Measurements from ENCODE around the gene ATP2B3. TPM values are rescaled to one million over a fixed set of nuclear protein-coding genes. Genes with fewer than 3 reads are reported as not detected.

ATP2B3 gene
- total and polyA plus RNA-seq, 7 experiments from 2014 or later, result not detected

DNA sequence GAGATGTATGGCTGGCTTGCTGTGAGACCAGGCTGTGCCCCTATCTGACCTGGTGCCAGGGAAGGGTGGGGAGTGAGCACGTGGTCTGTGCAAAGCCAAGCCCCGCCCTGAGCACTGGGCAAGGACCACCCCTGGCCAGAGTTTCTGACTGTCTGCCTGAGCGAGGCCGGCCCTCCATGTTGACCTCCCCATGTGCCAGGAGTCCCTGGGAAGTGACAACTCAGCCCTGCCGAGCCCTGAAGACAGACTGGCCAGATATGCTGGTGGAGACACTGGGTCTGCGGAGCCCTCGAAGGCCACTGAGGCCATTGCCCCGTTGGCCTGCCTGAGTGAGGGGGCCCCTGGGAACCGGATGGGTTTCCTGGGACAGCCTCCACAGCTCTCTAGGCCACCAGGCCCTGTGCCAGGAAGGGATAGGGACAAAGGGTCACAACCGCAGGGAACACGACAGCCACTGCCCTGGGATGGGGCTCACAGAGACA lies 29.8 kb upstream of the ATP2B3 start:
- Histone ChIP-seq H3K9me3 (ENCODE audit: control insufficient read depth in 2 of 3, low read length in 3 of 3) (no peaks in the 10 kb centered on the region), H3K36me3 (ENCODE audit: control insufficient read depth in 2 of 3, insufficient read depth in 3 of 3, low read length in 3 of 3) (no peaks in the 10 kb centered on the region), H3K4me1 (ENCODE audit: control insufficient read depth in 2 of 2, insufficient read depth in 2 of 2, low read length in 2 of 2) (no peaks in the 10 kb centered on the region), H3K4me3 (ENCODE audit: low read length) (no peak overlapping the region), H3K27me3 (ENCODE audit: control insufficient read depth in 2 of 2, insufficient read depth in 2 of 2, low read length in 2 of 2) (no peaks in the 10 kb centered on the region), H3K27ac (ENCODE audit: low read depth, low read length) (no peak overlapping the region)
- H3K27me3 Mint-ChIP-seq, result no peaks in the 10 kb centered on the region
- no peak overlapping the region for H3K4me3 Mint-ChIP-seq
- H3K4me1 Mint-ChIP-seq, result peaks cover 0 to 2% (median 0%) of the 10 kb centered on the region in 7 donors
- ChIA-PET POLR2A (no interaction called here), CTCF (no interaction called here)
- no peaks in the 10 kb centered on the region for H3K36me3 Mint-ChIP-seq
- no peak overlapping the region for H3K27ac Mint-ChIP-seq
- ATAC-seq (no peak), DNase-seq (no peak)
- intact Hi-C loops (cut with micrococcal nuclease), result no loop called here
- no peaks in the 10 kb centered on the region for H3K9me3 Mint-ChIP-seq

DNA sequence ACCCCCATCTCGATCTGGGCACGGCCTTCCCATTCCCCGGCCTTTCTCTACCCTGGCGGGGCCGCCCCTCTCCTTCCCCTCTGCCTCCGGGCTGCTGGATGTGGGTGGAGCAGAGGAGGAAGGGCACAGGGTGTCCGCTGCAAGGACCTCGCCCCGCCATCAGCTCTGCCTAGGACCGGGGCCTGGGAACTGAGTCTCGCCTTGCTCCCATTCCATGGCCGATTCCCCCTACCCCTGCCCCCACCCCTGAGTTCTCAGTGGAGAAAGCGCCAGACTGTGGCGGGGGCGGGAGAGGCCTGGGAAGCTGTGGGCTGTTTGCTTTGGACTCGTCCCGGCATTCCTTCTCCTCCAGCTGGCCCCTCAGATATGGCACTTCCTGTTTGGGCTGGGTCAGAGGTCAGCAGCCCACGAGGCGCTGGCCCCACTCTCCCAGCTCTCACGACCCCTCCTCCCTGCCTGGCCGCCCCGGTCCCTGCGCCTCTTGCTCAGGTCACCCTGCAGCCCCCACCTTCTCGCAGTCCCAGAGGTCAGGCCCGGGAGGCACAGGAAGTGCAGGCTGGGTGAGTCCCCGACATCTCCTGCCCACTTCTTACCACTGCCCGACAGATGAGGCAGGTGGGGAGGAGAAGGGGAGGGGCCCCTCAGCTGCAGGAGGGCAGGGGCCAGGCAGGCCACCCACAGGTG lies 29.1 kb upstream of the ATP2B3 start:
- Histone ChIP-seq H3K4me3 (ENCODE audit: low read length) (no peak overlapping the region), H3K27ac (ENCODE audit: low read depth, low read length) (no peak overlapping the region), H3K4me1 (ENCODE audit: control insufficient read depth in 2 of 2, insufficient read depth in 2 of 2, low read length in 2 of 2) (no peaks in the 10 kb centered on the region), H3K36me3 (ENCODE audit: control insufficient read depth in 2 of 3, insufficient read depth in 3 of 3, low read length in 3 of 3) (no peaks in the 10 kb centered on the region), H3K27me3 (ENCODE audit: control insufficient read depth in 2 of 2, insufficient read depth in 2 of 2, low read length in 2 of 2) (no peaks in the 10 kb centered on the region), H3K9me3 (ENCODE audit: control insufficient read depth in 2 of 3, low read length in 3 of 3) (no peaks in the 10 kb centered on the region)
- ChIA-PET CTCF (interaction anchor here (0.6 kb wide), 1 partner anchor 128 kb away, joined by 3 read pairs; no protein-coding TSS in a partner anchor), POLR2A (no interaction called here)
- ATAC-seq (no peak), DNase-seq (no peak)
- Mint-ChIP-seq H3K9me3 (no peaks in the 10 kb centered on the region), H3K36me3 (no peaks in the 10 kb centered on the region), H3K27me3 (no peaks in the 10 kb centered on the region), H3K4me3 (no peak overlapping the region), H3K27ac (no peak overlapping the region), H3K4me1 (peaks cover 0 to 2% (median 0%) of the 10 kb centered on the region in 7 donors)
- intact Hi-C loops (cut with micrococcal nuclease), result no loop called here

DNA sequence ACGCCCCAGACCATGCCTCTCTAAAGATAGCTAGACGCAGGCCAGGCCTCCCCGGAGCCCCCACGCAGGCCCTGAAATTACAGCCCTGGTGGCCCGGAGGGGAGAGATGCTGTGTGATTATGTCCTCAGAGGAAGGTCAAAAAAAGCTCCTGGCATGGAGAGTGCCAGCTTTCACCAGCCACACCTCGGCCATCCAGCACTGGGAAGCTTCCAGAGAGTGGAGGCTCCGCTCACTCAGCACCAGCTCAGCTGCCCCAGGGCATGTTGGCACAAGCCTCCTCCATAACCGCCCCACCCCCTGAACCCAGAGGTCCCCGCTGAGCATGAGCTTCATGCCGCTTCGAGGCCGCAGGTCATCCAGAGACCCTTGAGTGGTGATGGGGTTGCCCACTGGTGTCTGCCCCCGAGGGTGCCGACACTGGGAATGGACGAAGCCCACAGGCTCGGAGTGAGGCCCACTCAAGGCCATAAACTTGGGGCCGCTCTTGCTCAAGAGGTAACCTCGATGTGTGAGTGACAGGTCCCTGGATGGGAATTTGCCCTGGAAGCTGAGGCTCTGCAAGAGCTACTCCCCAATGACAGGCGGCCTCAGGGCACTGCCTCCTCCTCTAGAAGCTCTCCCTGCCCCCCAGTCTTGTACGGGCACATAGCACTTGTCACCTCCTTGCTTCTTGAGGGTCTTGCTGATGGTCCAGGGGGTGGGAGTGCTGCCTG lies 27.1 kb upstream of the ATP2B3 start:
- no peaks in the 10 kb centered on the region for H3K36me3 ChIP-seq (ENCODE audit: control insufficient read depth in 2 of 3, insufficient read depth in 3 of 3, low read length in 3 of 3)
- no peaks in the 10 kb centered on the region for H3K27me3 ChIP-seq (ENCODE audit: control insufficient read depth in 2 of 2, insufficient read depth in 2 of 2, low read length in 2 of 2)
- H3K27ac ChIP-seq (ENCODE audit: low read depth, low read length), result no peak overlapping the region
- no peaks in the 10 kb centered on the region for H3K9me3 Mint-ChIP-seq
- peaks cover 0 to 3% (median 0%) of the 10 kb centered on the region in 7 donors for H3K4me1 Mint-ChIP-seq
- intact Hi-C loops (cut with micrococcal nuclease), result no loop called here
- no peak overlapping the region for H3K27ac Mint-ChIP-seq
- H3K4me3 ChIP-seq (ENCODE audit: low read length), result no peak overlapping the region
- no peaks in the 10 kb centered on the region for H3K9me3 ChIP-seq (ENCODE audit: control insufficient read depth in 2 of 3, low read length in 3 of 3)
- ATAC-seq (no peak), DNase-seq (no peak)
- H3K27me3 Mint-ChIP-seq, result peaks cover 0 to 5% (median 0%) of the 10 kb centered on the region in 5 donors
- no peaks in the 10 kb centered on the region for H3K4me1 ChIP-seq (ENCODE audit: control insufficient read depth in 2 of 2, insufficient read depth in 2 of 2, low read length in 2 of 2)
- POLR2A ChIA-PET, result interaction anchor here (0.5 kb wide), 1 partner anchor 53 kb away, joined by 3 read pairs; no protein-coding TSS in a partner anchor
- H3K4me3 Mint-ChIP-seq, result no peak overlapping the region
- no peaks in the 10 kb centered on the region for H3K36me3 Mint-ChIP-seq
- CTCF ChIA-PET, result no interaction called here

DNA sequence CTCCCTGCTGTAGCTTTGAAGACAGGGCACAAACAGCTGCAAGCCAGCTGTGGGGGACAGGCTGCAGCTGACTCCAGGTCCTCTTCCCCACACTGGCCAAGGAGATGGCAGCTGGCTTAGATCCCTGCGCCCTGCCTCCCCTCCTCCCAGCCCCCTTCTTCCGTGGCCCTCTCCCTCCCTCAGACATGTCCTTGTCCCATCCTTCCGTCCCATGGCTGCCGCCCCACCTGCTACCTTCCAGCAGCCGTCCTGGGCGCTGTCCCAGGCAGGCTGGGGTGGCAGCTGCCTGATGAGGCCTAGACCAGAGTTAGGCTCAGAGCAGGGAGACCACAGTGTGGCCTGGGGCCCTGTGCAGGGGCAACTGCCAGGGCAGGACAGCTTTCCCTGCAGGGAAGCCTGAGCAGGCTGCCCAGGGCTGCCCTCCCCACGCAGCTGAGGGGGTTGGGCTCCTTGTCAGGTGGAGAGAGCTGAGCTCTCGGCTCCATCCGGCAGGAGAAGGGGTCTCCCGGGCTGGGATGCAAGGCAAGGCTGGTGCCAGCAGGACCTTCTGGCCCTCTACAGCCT lies 26.0 kb upstream of the ATP2B3 start:
- H3K27ac Mint-ChIP-seq, result no peak overlapping the region
- no peak for ATAC-seq
- no peaks in the 10 kb centered on the region for H3K36me3 Mint-ChIP-seq
- peaks cover 0 to 3% (median 0%) of the 10 kb centered on the region in 7 donors for H3K4me1 Mint-ChIP-seq
- CTCF ChIA-PET, result interaction anchor here (1.1 kb wide), 1 partner anchor 16 kb away, joined by 3 read pairs; no protein-coding TSS in a partner anchor
- POLR2A ChIA-PET, result no interaction called here
- H3K9me3 Mint-ChIP-seq, result no peaks in the 10 kb centered on the region
- H3K4me3 ChIP-seq (ENCODE audit: low read length), result no peak overlapping the region
- H3K4me1 ChIP-seq (ENCODE audit: control insufficient read depth in 2 of 2, insufficient read depth in 2 of 2, low read length in 2 of 2), result no peaks in the 10 kb centered on the region
- no peaks in the 10 kb centered on the region for H3K27me3 ChIP-seq (ENCODE audit: control insufficient read depth in 2 of 2, insufficient read depth in 2 of 2, low read length in 2 of 2)
- H3K9me3 ChIP-seq (ENCODE audit: control insufficient read depth in 2 of 3, low read length in 3 of 3), result no peaks in the 10 kb centered on the region
- peaks cover 0 to 5% (median 0%) of the 10 kb centered on the region in 5 donors for H3K27me3 Mint-ChIP-seq
- no peak overlapping the region for H3K27ac ChIP-seq (ENCODE audit: low read depth, low read length)
- intact Hi-C loops (cut with micrococcal nuclease), result no loop called here
- H3K4me3 Mint-ChIP-seq, result no peak overlapping the region
- no peaks in the 10 kb centered on the region for H3K36me3 ChIP-seq (ENCODE audit: control insufficient read depth in 2 of 3, insufficient read depth in 3 of 3, low read length in 3 of 3)
- DNase-seq, result no peak

DNA sequence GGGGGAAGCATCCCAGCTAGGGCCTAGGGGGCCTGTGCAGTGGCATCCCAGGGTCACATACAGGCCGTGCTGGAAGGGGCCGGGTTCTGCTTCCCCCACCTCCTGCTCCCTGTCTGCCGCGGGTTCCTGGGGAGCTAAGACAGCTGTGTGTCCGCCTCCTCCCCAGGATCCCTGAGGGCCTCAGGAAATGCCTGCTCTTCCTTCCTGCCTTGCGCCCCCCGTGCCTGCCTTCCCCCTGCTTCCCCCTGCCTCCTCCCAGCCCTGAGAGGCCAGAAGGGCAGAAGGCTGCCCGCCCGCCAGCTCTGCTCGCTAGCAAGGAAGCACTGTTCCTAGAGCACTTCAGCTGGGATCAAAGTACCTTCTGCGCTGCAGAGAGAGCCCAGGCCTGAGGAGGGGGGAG lies 25.5 kb upstream of the ATP2B3 start:
- H3K4me3 Mint-ChIP-seq, result no peak overlapping the region
- H3K4me1 Mint-ChIP-seq, result peaks cover 0 to 3% (median 0%) of the 10 kb centered on the region in 7 donors
- no peaks in the 10 kb centered on the region for H3K9me3 ChIP-seq (ENCODE audit: control insufficient read depth in 2 of 3, low read length in 3 of 3)
- no peaks in the 10 kb centered on the region for H3K9me3 Mint-ChIP-seq
- ATAC-seq (no peak), DNase-seq (no peak)
- POLR2A ChIA-PET, result no interaction called here
- no peak overlapping the region for H3K27ac Mint-ChIP-seq
- no peaks in the 10 kb centered on the region for H3K27me3 ChIP-seq (ENCODE audit: control insufficient read depth in 2 of 2, insufficient read depth in 2 of 2, low read length in 2 of 2)
- no peaks in the 10 kb centered on the region for H3K36me3 Mint-ChIP-seq
- H3K36me3 ChIP-seq (ENCODE audit: control insufficient read depth in 2 of 3, insufficient read depth in 3 of 3, low read length in 3 of 3), result no peaks in the 10 kb centered on the region
- H3K27me3 Mint-ChIP-seq, result peaks cover 0 to 5% (median 0%) of the 10 kb centered on the region in 5 donors
- intact Hi-C loops (cut with micrococcal nuclease), result no loop called here
- H3K4me3 ChIP-seq (ENCODE audit: low read length), result no peak overlapping the region
- CTCF ChIA-PET, result interaction anchor here (1.1 kb wide), 1 partner anchor 16 kb away, joined by 3 read pairs; no protein-coding TSS in a partner anchor
- H3K4me1 ChIP-seq (ENCODE audit: control insufficient read depth in 2 of 2, insufficient read depth in 2 of 2, low read length in 2 of 2), result no peaks in the 10 kb centered on the region
- H3K27ac ChIP-seq (ENCODE audit: low read depth, low read length), result no peak overlapping the region

DNA sequence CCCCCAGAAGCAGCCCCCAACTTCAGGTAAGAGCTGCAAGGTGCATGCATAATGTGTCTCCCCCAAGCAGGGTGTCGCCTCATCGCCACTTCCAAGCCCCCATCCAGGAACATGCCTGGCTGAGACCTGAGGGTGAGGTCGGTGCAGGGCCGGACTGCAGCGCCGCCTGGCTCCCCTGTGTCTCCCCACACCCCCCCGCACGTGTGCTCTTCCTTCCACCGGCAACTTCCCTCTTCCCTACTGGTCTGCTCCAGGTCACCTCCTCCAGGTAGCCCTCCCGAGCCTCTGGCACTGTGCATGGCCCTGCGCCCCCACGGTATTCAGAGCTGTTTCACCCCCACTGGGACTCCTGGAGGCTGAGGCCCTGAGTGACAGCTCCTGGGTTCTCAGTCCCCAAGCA lies 24.9 kb upstream of the ATP2B3 start:
- no peak for ATAC-seq
- no peak overlapping the region for H3K4me3 Mint-ChIP-seq
- H3K27ac ChIP-seq (ENCODE audit: low read depth, low read length), result no peak overlapping the region
- H3K9me3 Mint-ChIP-seq, result no peaks in the 10 kb centered on the region
- H3K9me3 ChIP-seq (ENCODE audit: control insufficient read depth in 2 of 3, low read length in 3 of 3), result no peaks in the 10 kb centered on the region
- no peak for DNase-seq
- peaks cover 0 to 3% (median 0%) of the 10 kb centered on the region in 7 donors for H3K4me1 Mint-ChIP-seq
- no peaks in the 10 kb centered on the region for H3K36me3 Mint-ChIP-seq
- H3K27ac Mint-ChIP-seq, result no peak overlapping the region
- no peaks in the 10 kb centered on the region for H3K4me1 ChIP-seq (ENCODE audit: control insufficient read depth in 2 of 2, insufficient read depth in 2 of 2, low read length in 2 of 2)
- no peaks in the 10 kb centered on the region for H3K36me3 ChIP-seq (ENCODE audit: control insufficient read depth in 2 of 3, insufficient read depth in 3 of 3, low read length in 3 of 3)
- peaks cover 0 to 5% (median 0%) of the 10 kb centered on the region in 5 donors for H3K27me3 Mint-ChIP-seq
- ChIA-PET CTCF (no interaction called here), POLR2A (no interaction called here)
- no peak overlapping the region for H3K4me3 ChIP-seq (ENCODE audit: low read length)
- no peaks in the 10 kb centered on the region for H3K27me3 ChIP-seq (ENCODE audit: control insufficient read depth in 2 of 2, insufficient read depth in 2 of 2, low read length in 2 of 2)
- intact Hi-C loops (cut with micrococcal nuclease), result no loop called here

All from naive thymus-derived CD4-positive, alpha-beta T cell (primary cell).